Chondrocyte (in vitro differentiated cells): Measurements from ENCODE around the gene MCM6. TPM values are rescaled to one million over a fixed set of nuclear protein-coding genes. Genes with fewer than 3 reads are reported as not detected.
A peak's percentile ranks its signal among the peaks of the same experiment; 100 is the strongest.

Experiments
- DNase-seq: peaks from one replicate; pipeline ENCODE4 v3.0.0; 2021; ENCODE audit warnings: mixed read lengths, low spot score
- H3K27ac Mint-ChIP-seq: one replicate; pipeline ENCODE4 v1.8.0; 2021; ENCODE audit warnings: mild to moderate bottlenecking, moderate library complexity, mixed read lengths; ENCODE audit not compliant: unreplicated experiment
- H3K27me3 Mint-ChIP-seq: 2 replicates; pipeline ENCODE4 v1.8.0; 2021; ENCODE audit warnings: low read depth, mixed read lengths
- H3K36me3 Mint-ChIP-seq: 2 replicates; pipeline ENCODE4 v1.8.0; 2021; ENCODE audit warnings: low read depth, mixed read lengths
- H3K4me1 Mint-ChIP-seq: 2 replicates; pipeline ENCODE4 v1.8.0; 2021; ENCODE audit warnings: low read depth, mild to moderate bottlenecking, mixed read lengths
- H3K4me3 Mint-ChIP-seq: one replicate; pipeline ENCODE4 v1.8.0; 2021; ENCODE audit warnings: mild to moderate bottlenecking, moderate library complexity, mixed read lengths; ENCODE audit not compliant: unreplicated experiment
- H3K9me3 Mint-ChIP-seq: 2 replicates; pipeline ENCODE4 v1.8.0; 2021; ENCODE audit warnings: low read depth, mixed read lengths
- total RNA-seq: library from RNA; stranded (reverse); gene quantifications from 3 replicates; pipeline ENCODE4 v1.2.1, GENCODE V29; 2021
- TF ChIP-seq, protein P1 (sequence below): fragments of 200-600 bp; sonication (generic); IDR thresholded peaks from 2 replicates; pipeline ENCODE4 v1.5.0; 2021; ENCODE audit warnings: antibody characterized with exemption, mild to moderate bottlenecking, moderate library complexity

The MCM6 gene
- total RNA-seq, 1 donor from 2014 or later: 22.2 TPM

DNA sequence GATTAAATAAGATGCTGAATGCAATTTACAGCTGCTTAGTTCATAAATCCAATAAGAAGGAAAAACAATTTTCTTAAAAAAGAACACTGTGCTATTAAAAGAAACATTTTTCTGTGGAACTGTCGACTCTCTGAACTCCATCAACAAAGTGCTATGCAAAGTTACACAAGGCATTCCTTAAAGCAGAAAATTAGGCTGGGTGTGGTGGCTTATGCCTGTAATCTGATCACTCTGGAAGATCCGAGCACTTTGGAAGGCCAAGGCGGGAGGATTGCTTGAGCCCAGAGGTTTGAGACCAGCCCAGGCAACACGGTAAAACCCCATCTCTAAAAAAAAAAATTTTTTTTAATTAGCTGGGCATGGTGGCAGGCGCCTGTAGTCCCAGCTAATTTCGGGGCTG, 13.0 kb downstream of the MCM6 start:
- no peaks in the 10 kb centered on the region for H3K27me3 Mint-ChIP-seq
- TF ChIP-seq, protein P1, sequence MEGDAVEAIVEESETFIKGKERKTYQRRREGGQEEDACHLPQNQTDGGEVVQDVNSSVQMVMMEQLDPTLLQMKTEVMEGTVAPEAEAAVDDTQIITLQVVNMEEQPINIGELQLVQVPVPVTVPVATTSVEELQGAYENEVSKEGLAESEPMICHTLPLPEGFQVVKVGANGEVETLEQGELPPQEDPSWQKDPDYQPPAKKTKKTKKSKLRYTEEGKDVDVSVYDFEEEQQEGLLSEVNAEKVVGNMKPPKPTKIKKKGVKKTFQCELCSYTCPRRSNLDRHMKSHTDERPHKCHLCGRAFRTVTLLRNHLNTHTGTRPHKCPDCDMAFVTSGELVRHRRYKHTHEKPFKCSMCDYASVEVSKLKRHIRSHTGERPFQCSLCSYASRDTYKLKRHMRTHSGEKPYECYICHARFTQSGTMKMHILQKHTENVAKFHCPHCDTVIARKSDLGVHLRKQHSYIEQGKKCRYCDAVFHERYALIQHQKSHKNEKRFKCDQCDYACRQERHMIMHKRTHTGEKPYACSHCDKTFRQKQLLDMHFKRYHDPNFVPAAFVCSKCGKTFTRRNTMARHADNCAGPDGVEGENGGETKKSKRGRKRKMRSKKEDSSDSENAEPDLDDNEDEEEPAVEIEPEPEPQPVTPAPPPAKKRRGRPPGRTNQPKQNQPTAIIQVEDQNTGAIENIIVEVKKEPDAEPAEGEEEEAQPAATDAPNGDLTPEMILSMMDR: no peak
- no peak for DNase-seq
- peak overlapping the region; percentile 46 for H3K27ac Mint-ChIP-seq
- H3K4me1 Mint-ChIP-seq: peaks cover 14% of the 10 kb centered on the region
- H3K9me3 Mint-ChIP-seq: no peaks in the 10 kb centered on the region
- H3K36me3 Mint-ChIP-seq: peaks cover 38% of the 10 kb centered on the region
- no peak overlapping the region for H3K4me3 Mint-ChIP-seq

DNA sequence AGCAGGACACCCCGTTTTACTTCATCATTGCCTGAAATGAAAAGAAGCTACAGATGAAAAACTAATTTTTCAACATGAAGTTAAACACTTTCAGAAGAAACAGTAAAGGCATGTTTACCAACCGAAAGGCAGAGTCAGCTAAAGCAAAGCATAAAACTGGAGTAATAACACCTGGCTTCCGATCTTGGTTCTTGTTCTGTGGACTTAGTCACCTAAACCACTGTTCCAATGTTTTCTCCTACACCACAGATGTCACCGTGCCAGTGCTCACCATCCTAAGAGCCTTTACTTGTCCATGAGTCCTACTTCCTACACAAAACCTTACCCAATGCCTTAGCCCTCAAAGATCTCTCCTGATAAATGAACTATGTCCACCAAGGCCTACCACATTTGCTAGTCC, 13.5 kb downstream of the MCM6 start:
- TF ChIP-seq, protein P1: no peak
- H3K4me3 Mint-ChIP-seq: no peak overlapping the region
- no peaks in the 10 kb centered on the region for H3K9me3 Mint-ChIP-seq
- DNase-seq: no peak
- H3K27me3 Mint-ChIP-seq: no peaks in the 10 kb centered on the region
- H3K36me3 Mint-ChIP-seq: peaks cover 37% of the 10 kb centered on the region
- peaks cover 14% of the 10 kb centered on the region for H3K4me1 Mint-ChIP-seq
- H3K27ac Mint-ChIP-seq: peak overlapping the region; percentile 35

DNA sequence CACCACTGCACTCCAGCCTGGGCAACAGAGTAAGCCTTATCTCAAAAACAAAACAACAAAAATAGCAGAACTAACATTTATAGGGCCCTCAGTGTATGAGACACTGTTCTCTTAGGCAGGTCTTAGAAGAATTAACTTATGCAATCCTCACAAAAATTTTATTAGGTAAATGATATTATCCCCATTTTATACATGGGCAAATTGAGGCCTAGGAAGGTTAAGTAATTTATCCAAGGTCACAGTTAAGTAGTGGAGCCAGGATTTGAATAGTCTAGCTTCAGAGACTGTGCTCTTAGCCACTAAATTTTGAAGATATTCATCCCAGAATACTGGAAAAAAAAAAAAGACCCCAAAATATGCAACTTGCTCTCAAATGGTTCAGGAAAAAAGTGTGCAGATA, 22.8 kb downstream of the MCM6 start:
- Mint-ChIP-seq H3K27me3 (no peaks in the 10 kb centered on the region), H3K36me3 (peaks cover 25% of the 10 kb centered on the region), H3K9me3 (no peaks in the 10 kb centered on the region), H3K27ac (no peak overlapping the region), H3K4me3 (no peak overlapping the region), H3K4me1 (no peaks in the 10 kb centered on the region)
- TF ChIP-seq, protein P1: no peak
- DNase-seq: no peak

DNA sequence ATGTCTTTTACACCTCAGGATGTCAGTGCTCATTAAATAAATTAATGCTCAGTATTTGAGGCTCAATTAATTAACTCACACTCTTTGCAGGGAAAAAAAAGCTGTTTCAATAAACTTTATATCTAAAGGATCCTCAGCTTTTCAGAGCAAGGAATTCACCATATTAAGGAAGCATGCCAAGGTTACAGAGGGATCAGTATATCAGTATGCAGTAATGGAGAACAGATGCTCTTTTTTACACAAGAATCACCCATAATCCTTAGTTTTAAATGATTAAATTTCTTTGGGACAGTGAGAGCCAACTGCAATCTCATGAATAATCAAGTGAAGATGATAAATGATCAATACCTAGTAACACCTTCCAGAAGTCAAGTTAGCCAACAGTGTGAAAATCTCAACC, 24.4 kb downstream of the MCM6 start:
- H3K27ac Mint-ChIP-seq: no peak overlapping the region
- H3K27me3 Mint-ChIP-seq: no peaks in the 10 kb centered on the region
- no peak for DNase-seq
- TF ChIP-seq, protein P1: no peak
- H3K9me3 Mint-ChIP-seq: no peaks in the 10 kb centered on the region
- no peaks in the 10 kb centered on the region for H3K4me1 Mint-ChIP-seq
- H3K4me3 Mint-ChIP-seq: no peak overlapping the region
- peaks cover 27% of the 10 kb centered on the region for H3K36me3 Mint-ChIP-seq

DNA sequence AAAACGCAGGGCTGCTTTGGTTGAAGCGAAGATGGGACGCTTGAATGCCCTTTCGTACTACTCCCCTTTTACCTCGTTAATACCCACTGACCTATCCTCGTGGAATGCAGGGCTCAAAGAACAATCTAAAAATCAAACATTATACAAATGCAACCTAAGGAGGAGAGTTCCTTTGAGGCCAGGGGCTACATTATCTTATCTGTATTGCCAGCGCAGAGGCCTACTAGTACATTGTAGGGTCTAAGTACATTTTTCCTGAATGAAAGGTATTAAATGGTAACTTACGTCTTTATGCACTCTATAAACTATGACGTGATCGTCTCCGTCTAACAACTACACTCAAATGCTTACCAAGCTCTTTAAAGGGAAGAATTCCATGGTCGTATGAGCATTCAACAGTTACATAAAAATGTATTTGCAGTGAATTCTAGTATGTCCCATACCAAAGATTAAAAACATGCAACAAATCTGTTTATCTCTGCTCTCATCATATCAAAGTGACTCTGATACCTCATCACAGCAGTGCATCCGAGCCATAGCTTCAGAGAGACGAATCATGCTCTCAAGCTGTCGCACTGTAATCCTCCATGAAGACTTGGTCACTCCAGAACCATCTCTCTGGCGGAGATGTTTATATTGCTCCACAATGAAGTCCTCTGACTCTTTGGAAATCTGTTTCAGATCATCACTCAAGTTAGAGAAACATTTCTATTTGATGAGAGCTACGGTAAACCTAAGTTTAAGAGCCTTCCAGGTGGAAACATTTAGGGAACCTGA, 25.2 kb downstream of the MCM6 start:
- no peak for DNase-seq
- H3K36me3 Mint-ChIP-seq: peaks cover 23% of the 10 kb centered on the region
- H3K27me3 Mint-ChIP-seq: no peaks in the 10 kb centered on the region
- H3K4me3 Mint-ChIP-seq: no peak overlapping the region
- no peaks in the 10 kb centered on the region for H3K4me1 Mint-ChIP-seq
- H3K9me3 Mint-ChIP-seq: no peaks in the 10 kb centered on the region
- H3K27ac Mint-ChIP-seq: no peak overlapping the region
- TF ChIP-seq, protein P1: no peak
